Transverse colon (tissue), 4 donors: Measurements from ENCODE around the gene MAPKAPK2. TPM values are rescaled to one million over a fixed set of nuclear protein-coding genes. Genes with fewer than 3 reads are reported as not detected.

Source experiments
- DNase-seq: peaks from one replicate; pipeline ENCODE4 v3.0.0-alpha.2; 2019
- H3K27ac ChIP-seq, 4 donors: fragments of 200-600 bp; sonication (generic); 2 replicates each; pipeline ENCODE4 v1.5.1; 2016 to 2018; ENCODE audit warnings: inconsistent platforms in 4 of 4
- H3K27me3 ChIP-seq: fragments of 200-600 bp; sonication (generic); 2 replicates; pipeline ENCODE4 v1.5.1; 2017; ENCODE audit warnings: inconsistent platforms
- H3K36me3 ChIP-seq, 4 donors: fragments of 200-600 bp; sonication (generic); 2 replicates each; pipeline ENCODE4 v1.5.1; 2017 to 2019; ENCODE audit warnings: inconsistent platforms in 4 of 4
- H3K4me1 ChIP-seq, 4 donors: fragments of 200-600 bp; sonication (generic); 2 replicates each; pipeline ENCODE4 v1.5.1; 2017 to 2020; ENCODE audit warnings: inconsistent platforms in 4 of 4
- H3K4me3 ChIP-seq, 4 donors: fragments of 200-600 bp; sonication (generic); 1 replicate in 1 of 4; 2 replicates in 3 of 4; pipeline versions ENCODE4 v1.5.1 to v1.6.1; 2017 to 2019; ENCODE audit warnings: inconsistent platforms in 4 of 4
- H3K9me3 ChIP-seq, 2 donors: fragments of 200-600 bp; sonication (generic); 2 replicates each; pipeline ENCODE4 v1.5.1; 2017 to 2019; ENCODE audit warnings: inconsistent platforms in 2 of 2
- CTCF ChIP-seq, 5 experiments: fragments of 200-600 bp in 3 of 5; fragments of 450-650 bp in 2 of 5; sonication (generic) in 3 of 5; IDR thresholded peaks; 1 replicate in 2 of 5; 2 replicates in 3 of 5; pipeline ENCODE4 v1.5.1; 2016 to 2017; ENCODE audit warnings: antibody characterized with exemption in 5 of 5, inconsistent platforms in 3 of 5, mild to moderate bottlenecking in 2 of 5, moderate library complexity in 1 of 5
- EP300 ChIP-seq: sonication (generic); formaldehyde crosslinking; IDR thresholded peaks from one replicate; pipeline ENCODE4 v1.6.1; 2017; ENCODE audit warnings: antibody characterized with exemption, low read depth
- POLR2A ChIP-seq: fragments of 450-650 bp; IDR thresholded peaks from one replicate; pipeline ENCODE4 v1.6.1; 2016; ENCODE audit warnings: antibody characterized with exemption, mild to moderate bottlenecking, moderate library complexity
- POLR2AphosphoS5 ChIP-seq, 3 donors: sonication (generic); formaldehyde crosslinking; IDR thresholded peaks; one replicate each; pipeline ENCODE4 v1.6.1; 2016; ENCODE audit warnings: antibody characterized with exemption in 3 of 3
- WGBS, 2 donors: methylation state at CpG; one replicate each; pipeline ENCODE4 v1.1.5; 2018; ENCODE audit warnings: low coverage in 1 of 2; 5-methylcytosine and 5-hydroxymethylcytosine counted together
- in situ Hi-C, 4 donors: fragments of 200-750 bp; cut with MboI; loops; one replicate each; pipeline versions ENCODE4 v1.15.0 to v1.15.1; 2017; ENCODE audit warnings: low sequenced_read_pairs in 3 of 4, low pct_ligation_motif_present in 1 of 4, low pct_unique_long_range_greater_than_20kb in 1 of 4
- intact Hi-C: fragments of 100-400 bp; cut with DNase I; formaldehyde crosslinking; loops from one replicate; pipeline ENCODE4 v1.15.1; 2023; ENCODE audit warnings: low total_unique reads
- total RNA-seq, 4 donors: library from RNA; depleted of rRNA; stranded (reverse); fragments of >200 nt; gene quantifications; one replicate each; pipeline ENCODE4 v1.1.0, GENCODE V29; 2016

Gene MAPKAPK2
- total RNA-seq, 4 donors from 2014 or later, result 47.0 to 74.8 (median 52.2) TPM

- Histone ChIP-seq H3K4me1 (peaks cover 0 to 3% (median 0%) of the 10 kb centered on the region in 4 donors), H3K36me3 (no peaks in the 10 kb centered on the region), H3K27ac (no peak overlapping the region), H3K4me3 (no peak overlapping the region), H3K9me3 (no peaks in the 10 kb centered on the region), H3K27me3 (no peaks in the 10 kb centered on the region)
- intact Hi-C loops, result no loop called here
- DNase-seq, result no peak
- in situ Hi-C loops, result loop anchor here in 1 of 4 donors (25.0 kb wide), 1 partner anchor 168 kb away; the partner anchor contains the start of gene FCMR
- TF ChIP-seq CTCF (IDR thresholded peaks at IDR 0.05), result no peak
- TF ChIP-seq EP300, result no peak
- no peak for TF ChIP-seq POLR2AphosphoS5 (IDR thresholded peaks at IDR 0.05)
- TF ChIP-seq POLR2A, result no peak
- 60% methylated on average over 4 of the region's 4 CpGs; no CpG with 5 or more reads in 1 of the 2 donors for WGBS, 2 donors
Observed at GRCh38 chr1:206744683-206745082, 60.0 kb downstream of the MAPKAPK2 start.

GRCh38 chr1:206745301-206745700 is 60.6 kb downstream of the MAPKAPK2 start:
- DNase-seq, result no peak
- Histone ChIP-seq H3K36me3 (no peaks in the 10 kb centered on the region), H3K27ac (no peak overlapping the region), H3K4me3 (no peak overlapping the region), H3K4me1 (no peaks in the 10 kb centered on the region), H3K9me3 (no peaks in the 10 kb centered on the region), H3K27me3 (no peaks in the 10 kb centered on the region)
- in situ Hi-C loops, result loop anchor here in 1 of 4 donors (25.0 kb wide), 1 partner anchor 167 kb away; the partner anchor contains the start of gene FCMR
- intact Hi-C loops, result no loop called here
- TF ChIP-seq EP300 (no peak), CTCF (IDR thresholded peaks at IDR 0.05) (no peak), POLR2A (no peak), POLR2AphosphoS5 (IDR thresholded peaks at IDR 0.05) (no peak)
- 87 to 100% methylated on average over 1 of the region's 1 CpG for WGBS, 2 donors

- Histone ChIP-seq H3K4me3 (no peak overlapping the region), H3K27ac (no peak overlapping the region), H3K4me1 (no peaks in the 10 kb centered on the region), H3K9me3 (no peaks in the 10 kb centered on the region), H3K27me3 (peaks cover 4% of the 10 kb centered on the region), H3K36me3 (no peaks in the 10 kb centered on the region)
- intact Hi-C loops, result no loop called here
- 85 to 90% methylated on average over 2 to 3 of the region's 3 CpGs for WGBS, 2 donors
- TF ChIP-seq POLR2A, result no peak
- no peak for DNase-seq
- in situ Hi-C loops, result loop anchor here in 1 of 4 donors (25.0 kb wide), 1 partner anchor 164 kb away; the partner anchor contains the start of gene FCMR
Observed at GRCh38 chr1:206748348-206749030, 63.8 kb downstream of the MAPKAPK2 start.

- 67 to 72% methylated on average over 3 to 5 of the region's 5 CpGs for WGBS, 2 donors
- no peak for TF ChIP-seq POLR2A
- TF ChIP-seq EP300, result no peak
- no peak for TF ChIP-seq CTCF (IDR thresholded peaks at IDR 0.05)
- no peak for TF ChIP-seq POLR2AphosphoS5 (IDR thresholded peaks at IDR 0.05)
- DNase-seq, result no peak
- Histone ChIP-seq H3K36me3 (no peaks in the 10 kb centered on the region), H3K27me3 (peaks cover 4% of the 10 kb centered on the region), H3K4me3 (no peak overlapping the region), H3K27ac (no peak overlapping the region), H3K4me1 (no peaks in the 10 kb centered on the region), H3K9me3 (no peaks in the 10 kb centered on the region)
- in situ Hi-C loops, result no loop called here
- intact Hi-C loops, result no loop called here
Observed at GRCh38 chr1:206751891-206752290, 67.2 kb downstream of the MAPKAPK2 start.
